Putamen (tissue), 1 donor: Measurements from ENCODE around the gene CD74.
"Not testable (repeated sequence)": the region's sequence is repeated elsewhere in the genome, so short reads cannot be mapped to it uniquely, and the experiment has no call there.

Experiments
- DNase-seq: peaks from one replicate; pipeline ENCODE4 v3.0.0-alpha.2; 2016; ENCODE audit warnings: low spot score

The CD74 gene

DNA sequence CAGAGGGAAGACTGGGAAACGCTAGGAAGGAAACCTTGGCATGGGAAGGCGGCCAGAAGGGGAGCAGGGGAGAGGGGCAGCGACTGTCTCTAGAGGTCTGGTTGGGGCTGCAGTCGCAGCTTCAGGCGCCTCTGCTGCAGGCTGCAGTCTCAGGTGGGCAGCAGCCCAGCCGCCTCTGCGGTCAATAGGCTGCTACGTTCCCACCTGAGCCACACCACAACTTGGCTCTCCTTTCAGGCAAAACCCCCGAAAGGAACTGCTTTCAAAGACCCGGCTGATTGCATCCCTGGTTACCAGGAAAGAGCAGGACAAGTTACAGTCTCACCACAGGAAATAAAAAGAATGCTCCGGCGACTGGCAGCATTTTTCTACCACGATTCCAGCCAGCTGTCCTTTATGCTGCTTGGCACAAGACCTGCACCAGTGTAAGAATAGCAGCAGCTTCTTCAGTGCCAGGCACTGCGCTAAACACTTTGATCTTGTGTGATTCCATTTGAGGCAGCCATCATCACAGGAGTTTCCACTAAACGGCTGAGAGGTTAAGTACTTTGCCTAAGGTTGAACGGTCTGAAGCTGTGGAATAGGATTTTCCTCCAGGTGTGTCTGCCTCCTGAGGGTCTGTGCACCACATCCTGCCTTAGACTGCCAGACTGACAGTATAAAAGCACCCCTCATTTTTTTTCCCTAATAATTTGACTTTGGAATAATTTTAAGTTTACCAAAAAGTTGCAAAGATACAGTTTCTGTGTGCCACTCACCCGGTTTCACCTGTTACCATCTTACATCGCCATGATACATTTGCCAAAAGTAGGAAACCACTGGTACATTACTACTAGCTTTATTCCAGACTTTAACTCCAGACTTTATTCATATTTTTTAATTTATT lies 29.3 kb upstream of the CD74 start:
- DNase-seq = no peak

DNA sequence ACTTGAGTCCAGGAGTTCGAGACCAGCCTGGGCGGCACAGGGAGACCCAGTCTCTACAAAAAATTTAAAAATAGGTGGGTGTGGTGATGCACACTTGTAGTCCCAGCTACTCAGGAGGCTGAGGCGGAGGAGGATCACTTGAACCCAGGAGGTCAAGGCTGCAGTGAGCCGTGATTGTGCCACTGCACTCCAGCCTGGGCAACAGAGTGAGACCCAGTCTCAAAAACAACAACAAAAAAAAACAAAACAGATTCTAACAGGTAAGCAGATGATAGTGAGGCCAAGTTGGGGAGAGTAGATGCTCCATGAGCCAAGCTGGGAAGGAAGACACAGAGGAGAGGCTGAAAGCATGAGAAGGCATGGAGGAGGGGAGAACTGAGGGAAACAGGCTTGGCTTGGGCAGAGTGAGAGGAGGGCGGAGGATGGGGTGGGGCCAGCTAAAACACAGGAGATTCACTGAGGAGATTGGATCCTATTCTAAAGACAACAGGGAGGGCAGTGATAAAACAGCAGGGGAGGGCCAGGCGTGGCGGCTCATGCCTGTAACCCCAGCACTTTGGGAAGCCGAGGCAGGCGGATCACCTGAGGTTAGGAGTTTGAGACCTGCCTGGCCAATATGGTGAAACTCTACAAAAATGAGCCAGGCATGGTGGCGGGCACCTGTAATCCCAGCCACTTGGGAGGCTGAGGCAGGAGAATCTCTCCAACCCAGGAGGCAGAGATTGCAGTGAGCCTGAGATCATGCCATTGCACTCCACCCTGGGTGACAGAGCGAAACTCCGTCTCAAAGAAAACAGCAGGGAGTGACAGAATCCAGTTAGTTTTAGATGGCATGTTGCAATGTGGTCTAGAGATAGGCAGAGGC lies 28.5 kb upstream of the CD74 start:
- no peak for DNase-seq

GRCh38 chr5:150438873-150439546 lies 26.3 kb upstream of the CD74 start:
- no peak for DNase-seq

DNA sequence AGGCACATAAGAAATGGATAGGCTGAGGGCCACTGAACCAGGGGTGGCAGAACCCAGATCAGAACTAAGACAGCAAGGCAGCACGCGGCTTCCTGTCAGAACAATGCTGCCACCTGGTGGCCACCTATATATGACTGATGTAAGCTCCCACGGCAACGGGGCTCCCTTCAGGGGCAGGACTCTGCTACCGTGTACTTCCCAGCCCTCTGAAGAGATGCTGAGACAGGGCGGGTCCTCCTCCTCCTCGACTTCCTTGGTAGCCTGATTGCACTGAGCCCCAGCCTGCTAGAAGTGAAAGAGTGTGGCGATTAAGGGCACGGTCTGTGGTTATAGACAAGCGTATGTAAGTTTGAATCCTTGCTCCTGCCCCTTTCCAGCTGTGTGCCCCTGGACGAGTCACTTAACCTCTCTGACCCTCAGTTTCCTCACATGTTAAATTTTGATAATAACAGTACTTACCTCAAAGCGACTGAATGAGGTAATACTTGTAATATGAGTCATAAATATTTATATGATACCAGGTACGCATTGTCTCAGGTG lies 23.5 kb upstream of the CD74 start:
- DNase-seq = peak; percentile 86

GRCh38 chr5:150434464-150434863 lies 21.8 kb upstream of the CD74 start:
- no peak for DNase-seq

- no peak for DNase-seq
Measured at GRCh38 chr5:150431574-150431973, 18.9 kb upstream of the CD74 start.

DNA sequence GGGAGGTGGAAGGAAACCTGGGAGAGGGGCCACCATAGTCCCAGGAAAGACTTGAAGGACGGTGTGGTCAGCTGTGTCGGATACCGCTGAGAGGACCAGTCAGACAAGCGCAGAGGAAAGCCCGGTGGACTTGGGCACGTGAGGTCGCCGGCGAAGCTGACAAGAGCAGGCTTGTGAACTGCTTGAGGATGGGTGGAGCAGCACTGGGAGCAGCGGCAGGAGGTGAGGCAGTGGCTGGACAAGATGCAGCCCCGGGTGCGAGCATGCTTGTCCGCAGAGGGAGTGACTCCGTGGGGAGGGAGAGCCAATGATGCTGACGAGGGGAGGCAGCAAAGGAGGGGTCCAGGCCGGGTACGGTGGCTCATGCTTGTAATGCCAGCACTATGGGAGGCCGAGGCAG lies 18.3 kb upstream of the CD74 start:
- DNase-seq = no peak

GRCh38 chr5:150429410-150429873 lies 16.7 kb upstream of the CD74 start:
- no peak for DNase-seq

DNA sequence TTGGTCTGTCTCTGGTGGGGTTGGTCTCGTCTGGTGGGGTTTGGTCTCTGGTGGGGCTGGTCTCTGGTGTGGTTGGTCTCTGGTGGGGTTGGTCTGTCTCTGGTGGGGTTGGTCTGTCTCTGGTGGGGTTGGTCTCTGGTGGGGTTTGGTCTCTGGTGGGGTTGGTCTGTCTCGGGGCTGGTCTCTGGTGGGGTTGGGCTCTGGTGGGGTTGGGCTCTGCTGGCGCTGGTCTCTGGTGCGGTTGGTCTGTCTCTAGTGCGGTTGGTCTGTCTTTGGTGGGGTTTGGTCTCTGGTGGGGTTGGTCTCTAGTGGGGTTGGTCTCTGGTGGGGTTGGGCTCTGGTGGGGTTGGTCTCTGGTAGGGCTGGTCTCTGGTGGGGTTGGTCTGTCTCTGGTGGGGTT lies 16.3 kb upstream of the CD74 start:
- DNase-seq = no peak

DNA sequence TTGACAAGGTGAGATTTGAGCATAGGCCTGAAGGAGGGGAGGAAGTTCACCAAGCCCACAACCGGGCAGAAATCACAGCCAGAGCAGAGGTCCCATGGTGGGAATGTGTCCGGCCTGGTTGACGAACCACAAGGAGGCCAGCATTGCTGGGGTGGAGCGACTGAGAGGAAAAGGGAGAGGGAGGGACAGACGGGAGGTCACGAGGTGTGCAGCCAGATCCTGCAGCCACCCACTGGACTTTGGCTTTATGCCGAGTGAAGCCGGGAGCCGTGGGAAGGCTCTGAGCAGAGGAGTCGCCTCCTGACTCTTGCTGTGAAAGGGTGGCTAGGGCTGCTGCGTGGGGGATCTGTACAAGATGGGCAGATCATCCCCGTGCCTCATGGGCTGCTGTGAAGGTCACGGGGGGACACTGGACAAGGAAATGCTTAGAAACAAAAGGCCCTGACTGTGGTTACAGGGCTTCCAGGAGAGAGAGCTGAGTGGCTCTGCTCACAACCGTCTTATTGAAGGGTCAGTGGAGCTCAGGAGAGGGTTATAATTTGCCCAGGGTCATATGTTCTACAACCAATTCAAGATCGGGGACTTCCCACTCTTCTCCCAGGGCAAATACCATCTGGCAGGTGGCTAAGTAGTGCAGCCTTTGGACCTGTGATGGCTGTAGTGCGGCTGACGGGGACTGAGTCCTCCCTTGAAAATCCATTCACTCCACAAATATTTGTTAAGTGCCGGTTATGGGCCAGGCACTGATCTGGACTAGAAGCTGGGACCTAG lies 15.6 kb upstream of the CD74 start:
- DNase-seq = peak; percentile 65

DNA sequence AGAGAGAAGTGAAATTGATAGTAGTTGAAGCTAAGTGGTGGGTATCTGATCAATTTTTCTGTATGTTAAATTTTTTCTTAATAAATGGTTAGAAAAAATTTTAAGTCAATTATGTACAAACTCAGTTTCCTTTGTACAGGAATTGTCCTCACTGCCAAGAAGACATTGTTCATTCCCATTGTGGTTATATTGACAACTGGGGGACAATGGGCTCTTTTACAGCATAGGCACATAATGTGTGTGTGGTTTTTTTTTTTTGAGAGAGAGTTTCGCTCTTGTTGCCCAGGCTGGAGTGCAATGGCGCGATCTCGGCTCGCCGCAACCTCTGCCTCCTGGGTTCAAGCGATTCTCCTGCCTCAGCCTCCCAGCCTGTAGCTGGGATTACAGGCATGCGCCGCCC lies 13.5 kb upstream of the CD74 start:
- DNase-seq = peak; percentile 80

GRCh38 chr5:150422758-150423157 lies 10.0 kb upstream of the CD74 start:
- DNase-seq = no peak

DNA sequence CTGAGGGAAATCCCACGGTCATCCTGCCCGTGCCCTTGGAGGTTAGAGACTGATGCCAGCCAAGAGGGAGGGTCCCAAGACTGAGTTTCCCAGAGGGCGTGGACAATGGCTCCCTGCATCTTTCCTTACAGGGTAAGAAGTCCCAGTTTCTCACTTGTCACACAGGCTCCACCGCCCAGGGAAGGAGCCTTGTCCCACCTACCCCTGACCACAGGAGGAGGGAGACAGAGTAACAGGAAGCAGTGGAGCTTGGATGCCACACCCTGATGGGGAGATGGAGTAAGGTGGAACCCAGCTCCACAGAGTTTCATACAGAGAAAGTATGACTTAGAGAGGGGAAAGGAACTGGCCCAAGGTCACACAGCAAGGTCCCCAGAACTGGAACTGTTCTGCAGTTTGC lies 9.4 kb upstream of the CD74 start:
- DNase-seq = no peak

GRCh38 chr5:150419630-150420270 lies 7.0 kb upstream of the CD74 start:
- no peak for DNase-seq

GRCh38 chr5:150413902-150414790 lies 1.4 kb upstream of the CD74 start:
- DNase-seq = not testable (repeated sequence)

DNA sequence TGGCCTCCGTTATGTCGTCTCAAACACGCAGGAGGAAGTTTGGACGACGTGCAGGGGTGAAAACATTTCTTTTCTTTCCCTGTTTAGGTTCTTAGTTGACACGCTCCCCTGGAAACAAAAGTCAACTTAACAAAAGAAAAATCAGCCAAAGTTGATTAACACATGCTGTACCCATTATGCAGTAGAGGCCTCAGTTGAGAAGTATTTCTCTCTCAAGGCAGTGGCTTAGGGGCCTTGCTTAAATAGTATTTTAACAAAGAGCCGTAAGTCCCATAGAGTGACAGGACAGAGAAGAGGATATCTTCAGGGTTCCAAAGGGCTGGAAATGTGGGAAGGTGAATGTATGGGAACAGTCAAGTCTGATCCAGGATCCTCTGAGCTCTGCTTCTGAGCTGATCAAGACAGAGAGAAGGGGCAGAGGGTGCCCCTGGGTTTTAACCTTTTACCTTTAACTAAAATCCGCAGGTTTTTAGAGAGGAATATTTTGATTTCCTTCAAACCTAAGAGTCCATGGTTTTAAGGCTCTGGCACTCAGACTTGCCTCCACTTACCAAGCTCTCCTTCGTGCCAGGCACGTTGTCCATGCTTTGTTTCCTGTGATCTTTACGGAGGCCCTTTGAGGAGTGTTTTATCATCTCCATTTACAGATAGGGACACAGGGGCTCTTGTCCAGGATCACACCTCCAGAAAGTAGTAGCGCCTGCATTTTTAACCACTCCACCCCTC lies 629 bp upstream of the CD74 start:
- DNase-seq = no peak

- DNase-seq = no peak
Measured at GRCh38 chr5:150411245-150411979, 1.3 kb downstream of the CD74 start.

- DNase-seq = peak; percentile 84
Measured at GRCh38 chr5:150410524-150411244, 2.0 kb downstream of the CD74 start.
